Measurements from ENCODE around the gene FAM221A.
"Not testable (repeated sequence)": the region's sequence is repeated elsewhere in the genome, so short reads cannot be mapped to it uniquely, and the experiment has no call there.

FAM221A gene, protein sequence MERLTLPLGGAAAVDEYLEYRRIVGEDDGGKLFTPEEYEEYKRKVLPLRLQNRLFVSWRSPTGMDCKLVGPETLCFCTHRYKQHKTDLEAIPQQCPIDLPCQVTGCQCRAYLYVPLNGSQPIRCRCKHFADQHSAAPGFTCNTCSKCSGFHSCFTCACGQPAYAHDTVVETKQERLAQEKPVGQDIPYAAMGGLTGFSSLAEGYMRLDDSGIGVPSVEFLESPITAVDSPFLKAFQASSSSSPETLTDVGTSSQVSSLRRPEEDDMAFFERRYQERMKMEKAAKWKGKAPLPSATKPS

DNA sequence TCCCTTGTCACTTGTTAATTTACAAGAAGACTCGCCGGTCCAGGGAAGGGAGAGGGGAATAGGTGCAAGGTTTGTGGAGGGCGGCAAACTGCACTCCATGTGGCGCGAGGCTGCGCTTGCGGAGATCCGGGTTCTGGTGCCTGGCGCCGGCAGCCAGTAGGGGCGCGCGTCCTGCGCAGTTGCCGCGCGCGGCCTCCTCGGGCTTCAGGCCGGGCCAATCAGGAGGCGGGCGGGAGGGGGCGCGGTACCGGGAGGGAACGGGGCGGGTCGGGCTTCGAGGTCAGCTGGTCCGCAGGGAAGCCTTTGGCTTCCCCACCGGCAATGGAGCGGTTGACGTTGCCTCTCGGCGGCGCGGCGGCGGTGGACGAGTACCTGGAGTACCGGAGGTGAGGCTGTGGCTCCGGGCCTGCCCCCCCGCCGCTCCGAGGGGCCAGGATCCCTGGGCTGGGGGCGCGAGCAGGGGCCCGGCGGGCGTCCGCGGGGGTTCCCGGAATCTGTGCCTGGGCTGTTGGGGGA lies at the start of gene FAM221A:
Gene FAM221A, plus strand, starts transcription at position 302 of the 516 bp plus-strand sequence. Its CDS starts 20 bp downstream, at position 322.
- peak; percentile 89 for DNase-seq (ENCODE audit: low spot score)

DNA sequence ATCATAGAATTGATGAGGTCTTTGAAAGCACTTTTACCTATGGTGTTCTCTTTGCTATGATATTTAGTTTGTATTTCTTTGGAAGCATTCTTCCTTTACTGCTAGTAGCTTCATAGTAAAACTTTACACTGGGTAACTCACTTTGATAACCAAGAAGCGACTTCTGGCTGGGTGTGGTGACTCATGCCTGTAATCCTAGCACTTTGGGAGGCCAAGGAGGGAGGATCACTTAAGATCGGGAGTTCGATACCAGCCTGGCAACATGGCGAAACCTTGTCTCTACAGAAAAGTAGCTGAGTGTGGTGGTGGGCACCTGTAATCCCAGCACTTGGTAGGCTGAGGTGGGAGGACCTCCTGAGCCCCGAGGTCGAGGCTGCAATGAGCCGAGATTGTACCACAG lies 46.6 kb upstream of the FAM221A start:
- no peak for DNase-seq (ENCODE audit: low spot score)

DNA sequence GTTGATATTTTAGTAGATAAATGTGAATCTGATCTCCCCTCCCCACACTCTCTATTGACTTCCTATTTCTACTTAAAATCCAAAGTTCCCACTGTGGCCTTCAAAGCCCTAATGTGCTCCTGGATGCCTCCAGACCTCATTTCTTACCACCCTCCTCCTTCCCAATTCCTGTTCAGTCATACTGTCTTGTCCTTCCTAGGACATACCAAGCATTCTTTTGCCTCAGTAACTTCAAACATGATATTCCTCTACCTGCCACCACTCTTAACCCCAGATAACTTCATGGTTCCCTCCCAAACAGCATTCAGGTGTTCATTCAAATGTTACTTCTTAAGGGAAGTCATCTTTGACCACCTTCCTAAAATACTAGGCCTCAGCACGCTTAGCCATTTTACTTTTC lies 34.2 kb upstream of the FAM221A start:
- peak; percentile 9 for DNase-seq (ENCODE audit: low spot score)

DNA sequence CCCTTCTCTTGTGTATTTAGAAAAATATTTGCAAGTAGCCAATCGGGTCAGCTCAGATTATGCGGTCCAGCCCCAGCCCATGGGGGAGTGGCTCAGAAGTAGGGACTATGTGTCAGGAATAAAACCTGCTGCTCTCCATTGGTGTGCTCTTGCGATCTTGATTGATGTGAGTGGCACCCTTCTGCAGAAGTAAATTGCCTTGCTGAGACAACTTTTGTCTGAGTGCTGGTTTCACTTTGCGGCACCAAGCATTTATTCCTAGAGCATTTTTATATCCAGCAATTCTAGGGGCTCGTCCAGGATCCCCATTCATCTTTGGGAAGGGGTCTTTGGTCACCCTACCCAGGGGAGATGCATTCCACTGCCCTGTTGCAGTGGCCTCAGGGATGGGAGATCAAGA lies 26.1 kb upstream of the FAM221A start:
- DNase-seq (ENCODE audit: low spot score): no peak

DNA sequence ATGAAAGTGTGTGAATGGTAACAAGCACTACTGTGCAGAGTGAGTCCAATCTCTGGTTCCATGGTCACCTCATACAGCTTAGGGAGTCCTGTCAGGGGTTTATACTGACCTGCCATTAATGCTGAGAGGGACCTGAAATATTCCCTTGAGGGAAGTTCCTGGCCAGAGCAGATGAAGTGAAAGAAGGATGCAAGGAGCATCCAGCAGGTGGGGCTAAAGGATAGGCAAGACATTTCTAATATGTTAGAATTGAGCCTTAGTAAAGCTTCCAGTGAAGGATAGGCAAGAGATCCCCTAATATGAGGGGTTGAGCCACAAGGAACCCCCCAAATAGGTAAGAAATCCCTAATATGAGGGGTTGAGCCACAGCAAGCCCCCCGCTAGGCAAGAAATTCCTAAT lies 25.5 kb upstream of the FAM221A start:
- DNase-seq (ENCODE audit: low spot score): peak; percentile 26

DNA sequence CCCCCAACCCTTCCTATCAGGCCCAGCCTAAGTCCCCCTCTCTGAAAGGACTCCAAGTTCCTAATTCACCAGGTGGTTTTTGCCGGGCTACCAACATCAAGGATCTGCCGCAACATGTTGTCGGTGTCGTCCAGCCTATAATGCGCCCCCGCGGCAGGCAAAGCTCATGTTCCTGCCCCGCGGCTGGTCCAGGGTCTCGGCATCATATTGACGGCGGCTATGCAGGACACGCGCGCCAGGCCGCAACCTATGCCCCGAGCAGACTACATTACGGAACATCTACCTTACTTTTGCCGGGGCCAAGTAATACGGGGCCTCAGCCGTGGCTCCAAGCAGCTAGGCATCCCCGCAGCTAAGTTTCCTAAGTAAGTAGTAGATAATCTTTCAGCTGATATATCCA lies 24.6 kb upstream of the FAM221A start:
- DNase-seq (ENCODE audit: low spot score): no peak

DNA sequence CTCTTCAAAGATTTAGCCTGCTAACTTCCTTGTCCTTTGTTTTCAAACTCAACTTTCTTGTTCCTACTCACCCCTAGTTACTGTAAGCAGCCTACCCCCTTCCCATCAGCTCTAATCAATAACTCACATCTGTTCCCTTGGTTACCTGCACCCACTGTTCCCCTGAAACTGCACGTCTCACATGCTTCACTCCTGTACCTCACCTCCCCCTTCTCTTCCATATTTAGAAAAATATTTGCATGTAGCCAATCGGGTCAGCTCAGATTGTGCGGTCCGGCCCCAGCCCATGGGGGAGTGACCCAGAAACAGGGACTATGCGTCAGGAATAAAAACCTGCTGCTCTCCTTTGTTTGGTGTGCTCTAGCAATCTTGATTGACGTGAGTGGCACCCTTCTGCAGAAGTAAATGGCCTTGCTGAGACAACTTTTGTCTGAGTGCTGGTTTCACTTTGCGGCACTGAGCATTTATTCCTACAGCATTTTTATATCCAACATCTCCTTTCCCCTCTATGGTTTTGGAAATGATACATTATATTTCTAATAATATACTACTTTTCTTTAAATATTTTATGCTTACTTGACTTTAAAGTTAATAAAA lies 21.1 kb upstream of the FAM221A start:
- no peak for DNase-seq (ENCODE audit: low spot score)

DNA sequence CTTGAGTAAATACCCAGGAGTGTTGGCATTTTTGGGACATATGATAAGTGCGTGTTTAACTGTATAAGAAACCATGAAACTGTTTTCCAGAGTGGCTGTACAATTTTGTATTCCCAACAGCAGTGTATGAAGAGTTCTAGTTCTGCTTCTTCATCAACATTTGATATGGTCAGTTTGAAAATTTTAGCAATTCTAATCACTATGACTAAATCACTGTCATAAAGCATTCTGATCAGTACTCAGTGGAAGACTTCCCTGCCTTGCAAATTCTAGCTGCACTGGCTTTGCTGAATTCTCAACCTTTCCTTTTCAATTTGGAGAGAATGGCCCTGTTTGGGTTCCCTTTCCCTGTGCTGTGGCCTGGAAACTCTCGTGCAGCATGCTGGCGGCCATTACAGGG lies 18.6 kb upstream of the FAM221A start:
- DNase-seq (ENCODE audit: low spot score): no peak

DNA sequence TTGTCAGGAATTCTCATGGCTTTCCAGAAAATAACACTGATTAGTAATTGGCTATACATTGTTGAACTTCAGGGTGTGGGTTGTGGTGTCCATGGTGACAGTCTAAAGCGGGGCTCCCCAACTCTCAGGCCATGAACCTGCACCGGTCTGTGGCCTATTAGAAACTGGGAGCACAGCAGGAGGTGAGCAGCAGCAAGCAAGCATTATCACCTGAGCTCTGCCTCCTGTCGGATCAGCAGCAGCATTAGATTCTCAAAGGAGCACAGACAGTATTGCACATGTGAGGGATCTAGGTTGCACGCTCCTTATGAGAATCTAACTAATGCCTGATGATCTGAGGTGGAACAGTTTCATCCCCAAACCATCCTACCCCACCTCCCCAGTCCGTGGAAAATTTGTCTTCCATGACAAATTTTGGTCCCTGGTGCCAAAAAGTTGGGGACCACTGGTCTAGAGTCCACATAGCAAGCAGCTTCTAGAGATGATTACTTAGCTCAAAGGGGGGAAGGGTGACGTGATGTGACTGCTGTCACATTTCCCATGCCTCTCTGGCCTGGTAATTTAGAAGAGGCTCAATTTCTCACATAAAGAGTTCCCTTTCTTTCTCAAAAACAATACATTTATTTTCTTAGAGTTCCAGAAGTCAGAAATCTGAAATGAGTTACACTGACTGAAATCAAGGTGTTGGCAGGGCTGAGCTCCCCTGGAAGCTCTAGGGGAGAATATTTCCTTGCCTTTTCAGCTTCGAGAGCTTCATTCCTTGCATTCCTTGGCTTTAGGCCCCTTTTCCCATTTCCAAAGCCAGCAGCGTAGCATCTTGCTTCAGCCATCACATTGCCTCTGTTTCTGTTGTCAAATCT lies 17.6 kb upstream of the FAM221A start:
- peak; percentile 40 for DNase-seq (ENCODE audit: low spot score)

DNA sequence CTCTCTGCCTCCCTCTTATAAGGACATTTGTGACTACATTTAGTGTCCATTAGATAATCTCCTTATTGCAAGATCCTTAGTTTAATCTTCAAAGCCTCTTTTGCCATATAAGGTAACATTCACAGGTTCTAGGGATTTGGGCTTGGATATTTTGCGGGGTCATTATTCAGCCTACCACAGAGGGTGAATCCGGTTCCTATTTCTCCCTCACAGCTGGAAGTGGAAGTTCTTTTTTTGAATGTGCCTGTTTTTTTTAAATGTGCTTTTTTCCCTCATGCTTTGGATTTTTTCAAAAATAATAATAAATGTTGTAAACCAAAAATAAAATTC lies 17.1 kb upstream of the FAM221A start:
- no peak for DNase-seq (ENCODE audit: low spot score)

DNA sequence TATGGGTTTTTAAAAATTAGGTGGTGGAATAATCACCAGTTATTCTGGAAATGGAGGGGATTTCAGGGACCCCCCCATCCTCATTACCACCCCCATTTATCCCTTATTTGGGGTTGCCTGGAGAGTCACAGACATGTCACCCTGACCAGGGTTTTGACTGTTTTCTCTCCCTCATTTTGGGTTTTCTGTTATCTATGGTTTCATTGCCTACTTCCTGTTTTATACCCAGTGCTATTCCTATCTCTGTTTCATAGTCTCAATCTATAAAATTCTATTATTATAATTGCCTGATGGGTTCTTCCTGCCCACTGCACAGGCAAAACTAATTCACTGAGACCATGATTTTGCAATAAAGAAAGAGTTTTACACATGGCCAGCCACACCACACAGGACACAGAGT lies 15.9 kb upstream of the FAM221A start:
- DNase-seq (ENCODE audit: low spot score): no peak

DNA sequence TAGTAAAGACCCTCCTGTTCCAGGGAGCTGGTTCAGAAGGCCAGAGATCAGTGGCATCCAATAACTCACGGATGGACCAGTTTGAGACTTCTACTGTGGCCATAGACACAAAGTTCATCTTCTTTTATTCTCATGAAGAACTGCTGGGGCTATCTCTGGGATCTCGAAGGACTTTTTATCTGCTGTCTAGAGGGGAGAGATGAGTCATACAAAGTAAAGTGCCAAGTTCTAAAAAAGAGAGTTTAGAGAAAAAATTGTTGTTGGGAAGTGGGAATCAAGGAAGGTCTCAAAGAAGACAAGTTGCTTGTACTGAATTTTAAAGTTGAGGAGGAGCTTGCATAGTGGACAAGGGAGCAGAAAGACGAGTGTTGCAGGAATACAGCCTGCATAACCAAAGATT lies 8.0 kb upstream of the FAM221A start:
- no peak for DNase-seq (ENCODE audit: low spot score)

DNA sequence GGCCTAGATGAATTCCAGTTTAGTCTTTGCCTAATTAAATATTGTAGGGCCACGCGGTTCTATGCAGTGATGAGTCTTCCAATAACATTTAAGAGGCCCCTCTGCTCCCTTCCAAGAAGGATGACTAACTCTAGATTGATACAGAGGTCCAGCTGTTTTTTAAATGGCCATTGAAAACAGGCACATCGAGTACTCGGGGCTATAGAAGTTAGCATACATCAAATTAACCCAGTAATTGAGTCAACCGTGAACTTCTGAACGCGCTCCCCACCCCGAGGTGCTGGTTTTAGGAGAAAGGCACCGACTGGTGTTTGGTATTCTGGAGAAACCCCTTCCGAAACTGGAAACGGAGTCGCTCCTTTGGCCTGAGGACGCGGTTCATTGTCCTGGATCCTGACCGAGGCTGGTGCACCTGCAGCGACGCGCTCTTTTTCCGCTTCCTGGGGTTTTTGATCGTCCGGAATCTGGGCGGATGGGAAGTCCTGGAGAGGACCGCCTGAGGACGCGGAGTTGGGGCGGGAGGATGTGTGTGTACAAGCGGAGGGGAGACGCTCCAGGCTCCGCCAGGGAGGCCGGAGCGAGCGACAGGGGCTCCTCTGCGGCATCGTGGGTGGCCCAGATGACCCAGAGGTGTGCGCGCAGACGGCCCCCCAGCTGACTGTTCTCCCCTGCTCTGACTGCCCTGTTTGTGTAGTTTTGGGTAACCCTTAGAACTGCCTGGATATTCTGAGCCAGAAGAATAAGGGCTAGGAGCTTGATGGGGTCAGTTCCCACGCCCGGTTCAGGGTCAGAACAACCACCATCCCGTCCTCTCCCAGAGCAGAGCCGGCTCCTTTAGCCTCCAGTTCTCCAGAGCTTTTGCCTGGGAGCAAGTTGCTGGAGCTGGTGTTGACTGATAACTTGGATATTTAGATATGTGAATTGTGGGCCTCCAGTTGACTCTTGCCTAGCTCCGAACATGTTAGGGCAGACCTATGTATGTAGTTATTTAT lies 711 bp downstream of the FAM221A start:
- DNase-seq (ENCODE audit: low spot score): peak; percentile 72

DNA sequence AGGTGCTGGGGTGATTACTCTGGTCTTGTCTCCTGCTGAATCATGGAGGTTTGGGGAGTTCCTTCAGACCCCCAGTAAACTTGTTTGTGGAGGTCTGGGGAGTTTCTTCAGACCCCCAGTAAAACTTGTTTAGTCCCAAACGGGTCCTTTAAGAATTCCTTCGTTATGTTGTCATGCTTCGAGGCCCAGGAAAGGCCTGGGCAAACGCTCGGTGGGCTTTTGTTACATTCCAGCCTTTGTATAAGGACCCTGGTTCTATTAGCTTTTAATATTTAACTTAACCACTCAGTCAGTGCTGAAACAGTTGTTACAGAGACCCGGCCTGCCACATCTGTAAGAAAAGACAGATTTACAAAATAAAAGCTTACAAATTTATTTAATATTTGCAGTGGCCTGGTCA lies 4.0 kb downstream of the FAM221A start:
- not testable (repeated sequence) for DNase-seq (ENCODE audit: low spot score)

DNA sequence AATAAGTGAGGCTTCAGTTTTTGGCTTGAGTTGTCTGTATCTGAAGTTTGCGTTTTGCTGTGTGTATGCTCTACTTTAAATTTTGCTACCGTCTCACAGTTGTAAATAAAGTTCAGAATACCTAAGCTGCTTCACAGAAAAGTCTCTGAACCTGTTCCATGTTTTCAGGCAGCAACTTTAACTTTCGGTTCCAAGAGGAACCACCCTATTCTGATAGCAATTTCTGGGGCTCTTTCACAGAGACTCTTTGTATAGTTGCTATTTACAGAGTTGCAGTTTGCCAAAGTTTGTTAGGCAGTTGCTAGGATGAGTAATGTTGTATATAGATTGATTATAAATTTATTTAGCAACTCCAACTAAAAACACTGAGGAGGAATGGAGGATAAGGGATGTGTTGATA lies 5.7 kb downstream of the FAM221A start:
- no peak for DNase-seq (ENCODE audit: low spot score)

DNA sequence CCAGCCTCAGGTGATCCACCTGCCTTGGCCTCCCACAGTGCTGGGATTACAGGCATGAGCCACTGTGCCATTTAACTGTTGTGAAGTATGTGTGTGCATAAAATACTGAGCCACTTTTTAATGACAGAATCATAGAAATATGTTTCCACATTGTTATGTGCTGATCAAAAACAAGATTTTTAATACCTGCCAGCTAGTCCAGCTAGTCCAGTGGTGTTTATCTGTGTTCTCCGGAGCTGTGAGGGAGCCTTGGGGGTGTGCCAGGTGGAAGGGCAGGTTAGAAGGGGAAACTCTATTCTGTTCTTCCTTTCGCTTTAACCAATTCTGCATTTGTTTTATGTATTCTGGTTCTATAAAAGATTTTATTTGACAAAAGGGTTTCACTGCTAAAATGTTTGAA lies 7.0 kb downstream of the FAM221A start:
- DNase-seq (ENCODE audit: low spot score): no peak

DNA sequence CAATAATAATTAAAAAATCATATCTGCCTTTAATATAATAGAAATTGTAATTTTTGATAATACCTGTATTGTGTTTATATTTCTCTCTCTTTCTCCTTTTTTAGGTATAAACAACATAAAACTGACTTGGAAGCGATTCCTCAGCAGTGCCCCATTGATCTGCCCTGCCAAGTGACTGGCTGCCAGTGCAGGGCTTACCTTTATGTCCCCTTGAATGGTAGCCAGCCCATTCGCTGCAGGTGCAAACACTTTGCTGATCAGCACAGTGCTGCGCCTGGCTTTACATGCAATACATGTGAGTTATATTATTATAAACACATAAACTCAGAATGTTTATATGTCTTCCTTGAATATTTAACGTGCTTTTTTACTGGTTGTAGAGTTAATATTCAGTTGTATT lies 9.2 kb downstream of the FAM221A start:
- DNase-seq (ENCODE audit: low spot score): no peak

DNA sequence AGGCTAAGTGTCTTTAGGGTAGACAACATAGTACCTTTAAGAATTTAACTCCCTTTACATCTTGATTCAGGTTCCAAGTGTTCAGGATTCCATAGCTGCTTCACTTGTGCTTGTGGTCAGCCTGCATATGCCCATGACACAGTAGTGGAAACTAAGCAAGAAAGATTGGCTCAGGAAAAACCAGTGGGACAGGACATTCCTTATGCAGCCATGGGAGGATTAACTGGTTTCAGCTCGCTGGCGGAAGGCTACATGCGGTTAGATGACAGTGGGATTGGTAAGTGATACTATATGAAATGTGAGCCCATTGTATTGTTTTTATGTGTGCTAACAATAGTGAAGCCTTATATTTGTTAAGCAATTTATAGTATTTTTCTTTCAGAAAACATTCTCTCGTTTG lies 11.3 kb downstream of the FAM221A start:
- peak; percentile 20 for DNase-seq (ENCODE audit: low spot score)

DNA sequence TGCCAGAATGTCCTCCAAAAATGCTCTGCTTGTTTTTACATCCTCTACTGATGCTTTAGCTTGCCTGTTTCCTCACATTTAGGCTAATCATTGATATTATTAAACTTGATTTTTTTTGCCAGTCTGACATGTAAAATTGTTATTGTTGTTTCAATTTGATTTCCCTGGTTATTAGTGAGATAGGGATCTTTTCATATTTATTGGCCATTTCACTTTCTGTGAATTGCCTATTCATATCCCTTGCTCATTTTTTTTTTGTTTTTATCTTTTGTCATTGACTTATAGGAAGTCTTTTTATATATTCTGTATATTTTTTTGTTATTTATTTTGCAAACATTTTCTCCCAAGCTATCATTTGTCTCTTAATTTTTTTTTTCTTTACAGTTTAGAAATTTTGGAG lies 13.2 kb downstream of the FAM221A start:
- no peak for DNase-seq (ENCODE audit: low spot score)

DNA sequence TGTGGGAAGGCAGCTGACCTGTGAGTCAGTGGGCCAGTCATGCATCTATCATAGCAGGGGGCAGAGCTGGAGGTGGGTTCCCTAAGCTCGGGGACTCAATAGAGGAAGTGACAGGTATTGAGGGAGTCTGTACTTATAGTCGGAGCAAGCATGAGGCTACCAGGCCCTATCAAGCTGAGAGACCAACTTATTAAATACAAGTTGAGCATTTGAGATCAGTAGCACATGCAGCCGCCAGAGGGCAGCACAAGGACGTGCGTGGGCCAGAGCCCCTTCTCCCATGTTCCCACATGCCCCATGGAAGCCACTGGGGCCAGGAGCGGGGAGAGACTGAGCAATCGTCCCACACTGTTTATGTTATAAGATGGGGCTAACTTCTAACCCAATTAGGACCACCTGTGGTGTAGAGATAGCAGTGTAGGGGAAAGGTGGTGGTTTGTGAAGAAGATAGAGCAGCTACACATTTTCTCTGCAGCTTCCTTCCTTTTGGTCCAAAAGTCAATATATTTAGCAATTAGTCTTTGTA lies 17.0 kb downstream of the FAM221A start:
- peak; percentile 74 for DNase-seq (ENCODE audit: low spot score)

DNA sequence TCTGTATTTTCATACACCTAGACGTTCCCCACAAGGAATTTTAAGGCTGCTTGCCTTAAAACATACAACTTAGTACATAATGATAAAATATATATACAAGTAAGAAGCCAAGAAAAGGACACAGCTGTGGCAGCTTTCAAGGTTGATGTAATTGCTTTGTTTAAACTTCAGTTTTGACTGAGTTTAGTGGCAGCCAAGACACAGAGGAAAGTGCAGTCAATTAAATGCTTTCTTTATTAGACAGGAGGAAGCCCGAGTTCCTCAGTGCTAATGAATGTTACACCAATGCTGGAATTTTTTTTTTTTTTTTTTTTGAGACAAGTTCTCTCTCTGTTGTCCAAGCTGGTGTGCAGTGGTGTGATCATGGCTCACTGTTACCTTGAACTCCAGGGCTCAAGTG lies 18.8 kb downstream of the FAM221A start:
- DNase-seq (ENCODE audit: low spot score): no peak

DNA sequence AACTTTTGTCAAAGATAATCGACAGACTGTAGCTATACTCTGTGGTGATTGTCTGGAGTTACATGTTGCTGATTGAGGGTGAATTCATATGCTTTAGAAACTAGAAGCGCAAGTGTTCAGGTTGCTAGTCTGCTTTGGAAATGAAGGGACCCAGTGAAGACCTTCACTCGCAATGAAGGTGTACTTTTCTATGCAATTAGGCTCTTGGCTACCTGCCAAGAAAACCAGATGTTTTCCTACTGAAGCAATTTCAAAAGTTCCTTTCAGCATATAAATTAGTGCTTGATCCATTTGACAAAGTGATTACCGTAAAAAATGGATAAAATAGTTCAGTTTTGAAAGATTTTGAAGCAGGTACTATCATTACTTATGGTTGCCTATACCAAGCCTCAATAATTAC lies 20.0 kb downstream of the FAM221A start:
- no peak for DNase-seq (ENCODE audit: low spot score)
